Stimulated activated CD4-positive, alpha-beta T cell treated with anti-CD3 and anti-CD28 coated beads, Interleukin-15, amount 100 ng/mL, for 1 hour (primary cell): ENCODE results near the gene CERK.

Experiments
- DNase-seq, 2 donors: peaks; one replicate each; pipeline ENCODE4 v3.0.0-alpha.2; 2020; ENCODE audit warnings: low read depth in 1 of 2, low spot score in 1 of 2

Gene CERK

GRCh38 chr22:46732513-46732912, 5.5 kb downstream of the CERK start:
- DNase-seq: no peak

DNA sequence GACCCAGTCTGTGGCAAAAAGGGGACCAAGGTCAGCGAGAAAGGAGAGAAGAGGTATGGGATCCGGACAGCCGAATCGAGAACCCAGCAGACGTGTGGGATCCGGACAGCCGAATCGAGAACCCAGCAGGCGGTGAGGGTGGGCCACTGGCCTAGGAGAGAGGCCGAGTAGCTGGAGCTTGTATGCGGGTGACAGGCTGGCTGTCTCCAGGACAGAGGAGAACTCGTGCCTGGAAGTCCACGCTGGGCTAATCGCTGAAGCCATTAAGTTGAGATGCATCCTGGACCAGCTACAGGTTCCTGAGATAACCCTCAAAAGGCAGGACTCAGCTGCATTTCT, 6.0 kb downstream of the CERK start:
- DNase-seq: no peak

DNA sequence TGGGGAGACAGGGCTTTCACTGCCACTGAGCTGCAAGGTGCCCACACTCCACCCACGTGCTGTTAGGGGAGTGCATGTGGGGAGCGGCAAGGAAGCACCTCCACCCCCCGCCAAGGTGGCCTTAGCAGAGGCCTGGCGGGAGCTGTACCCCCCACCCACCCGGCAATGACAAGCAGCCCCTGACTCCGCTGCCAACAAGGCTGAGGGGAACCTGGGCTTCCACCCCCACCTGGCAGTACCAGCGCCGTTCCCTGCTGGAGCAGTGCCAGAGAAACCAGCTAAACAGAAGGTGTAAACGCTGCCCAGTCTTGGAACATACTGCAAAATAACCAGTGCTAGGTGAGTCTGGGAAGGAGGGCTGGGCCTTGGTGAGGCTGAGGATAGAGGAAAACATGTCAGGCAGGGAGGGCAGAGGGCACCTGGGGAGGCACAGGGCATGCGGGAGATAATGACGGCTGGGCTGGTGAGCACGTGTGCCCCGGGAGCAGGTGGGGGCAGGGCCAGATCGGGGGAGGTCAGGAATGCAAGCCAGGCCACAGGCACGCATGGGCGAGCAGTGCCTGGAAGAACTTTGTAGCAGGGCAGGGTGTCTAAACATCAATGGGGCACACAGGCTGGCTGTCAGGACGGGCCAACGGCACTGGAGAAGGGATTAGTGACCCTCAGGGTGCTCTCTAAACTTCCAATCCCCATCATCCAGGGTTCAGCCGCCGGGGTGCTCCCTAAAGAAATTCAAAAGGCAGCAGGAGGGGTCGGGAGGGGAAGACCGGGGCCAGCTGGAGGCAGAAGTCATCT, 6.6 kb downstream of the CERK start:
- no peak for DNase-seq

- DNase-seq: no peak
These were observed 7.3 kb downstream of the CERK start for GRCh38 chr22:46730568-46731245.

GRCh38 chr22:46728470-46728869, 9.6 kb downstream of the CERK start:
- DNase-seq: no peak

DNA sequence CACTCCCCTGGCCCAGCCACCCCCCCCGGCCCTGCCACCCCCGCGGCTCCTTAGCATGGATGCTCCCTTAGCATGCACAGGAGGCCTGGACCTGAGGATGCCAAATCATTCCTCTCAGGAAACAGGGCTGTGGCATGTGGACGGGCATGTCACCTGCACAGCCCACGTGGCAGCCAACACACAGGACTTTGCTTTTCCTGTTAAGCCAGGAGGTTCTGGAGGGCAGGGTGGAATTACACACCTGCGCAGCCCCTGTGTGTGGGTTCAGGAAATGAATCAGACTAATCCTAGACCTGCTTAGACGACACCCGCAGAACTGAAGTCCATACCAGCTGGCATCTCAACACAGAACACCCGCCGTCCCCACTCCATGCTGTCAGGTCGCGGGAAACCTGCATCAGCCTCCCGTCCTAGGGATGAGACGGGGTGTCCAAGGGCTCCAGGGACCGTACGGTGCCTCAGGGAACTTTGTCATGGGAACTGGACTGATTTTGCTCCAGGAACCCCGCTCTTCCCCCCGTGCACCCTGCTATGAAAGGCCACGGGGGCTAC, 10.2 kb downstream of the CERK start:
- DNase-seq: no peak

GRCh38 chr22:46726986-46727317, 11.1 kb downstream of the CERK start:
- DNase-seq: no peak

GRCh38 chr22:46726066-46726985, 11.7 kb downstream of the CERK start:
- DNase-seq: no peak

GRCh38 chr22:46725096-46725495, 13.0 kb downstream of the CERK start:
- DNase-seq: no peak

GRCh38 chr22:46723882-46724281, 14.2 kb downstream of the CERK start:
- no peak for DNase-seq

DNA sequence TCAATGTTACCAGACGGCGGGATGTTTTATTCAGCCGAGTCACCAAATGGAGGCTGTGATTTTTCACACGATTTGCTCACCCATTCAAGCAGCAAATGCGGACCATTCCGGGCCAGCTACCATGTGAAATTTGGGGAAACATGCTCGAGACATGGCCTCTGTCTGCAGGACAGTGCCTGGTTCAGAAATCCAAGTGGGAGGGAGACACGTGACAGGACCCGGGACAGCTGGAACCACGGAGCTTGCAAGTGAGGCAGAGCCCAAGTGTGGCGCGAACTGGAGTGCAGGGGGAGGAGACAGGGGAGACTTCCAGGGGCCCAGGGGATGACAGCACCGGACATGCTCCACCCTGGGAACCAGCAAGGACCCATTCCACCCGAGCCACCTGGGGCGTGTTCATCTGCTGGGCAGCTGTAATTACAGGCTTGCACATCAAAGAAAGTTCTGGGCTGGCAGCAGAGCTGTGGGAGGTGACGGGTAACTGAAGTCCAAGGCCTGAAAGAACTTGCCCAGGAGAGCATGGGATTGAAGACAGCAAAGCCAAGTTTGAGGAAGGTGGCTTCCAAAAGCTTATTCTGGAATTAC, 16.5 kb downstream of the CERK start:
- DNase-seq: no peak

GRCh38 chr22:46719921-46720320, 18.1 kb downstream of the CERK start:
- DNase-seq: no peak

- DNase-seq: no peak
These were observed 23.5 kb downstream of the CERK start for GRCh38 chr22:46714550-46714949.

- DNase-seq: no peak
These were observed 25.8 kb downstream of the CERK start for GRCh38 chr22:46712288-46712687.

DNA sequence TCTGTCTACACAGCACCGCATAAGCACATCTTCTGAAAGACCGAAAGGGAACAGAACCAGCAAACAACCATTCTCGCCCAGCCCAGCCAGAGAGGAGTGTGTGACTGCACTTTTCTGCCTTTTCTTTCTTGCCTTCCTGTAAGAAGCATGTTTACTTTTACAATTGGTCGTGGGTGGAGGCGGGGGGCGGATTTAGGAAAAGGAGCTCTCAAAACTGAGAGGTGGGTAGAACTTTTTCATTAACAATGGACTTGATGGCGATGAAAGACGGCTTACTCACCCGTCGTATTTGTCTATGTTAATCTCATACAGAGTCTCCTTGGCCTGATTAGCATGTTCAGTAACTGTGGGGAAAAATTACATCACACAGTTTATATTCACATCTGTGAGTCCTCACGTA, 27.2 kb downstream of the CERK start:
- DNase-seq: no peak

- DNase-seq: no peak
These were observed 29.2 kb downstream of the CERK start for GRCh38 chr22:46708766-46709330.

DNA sequence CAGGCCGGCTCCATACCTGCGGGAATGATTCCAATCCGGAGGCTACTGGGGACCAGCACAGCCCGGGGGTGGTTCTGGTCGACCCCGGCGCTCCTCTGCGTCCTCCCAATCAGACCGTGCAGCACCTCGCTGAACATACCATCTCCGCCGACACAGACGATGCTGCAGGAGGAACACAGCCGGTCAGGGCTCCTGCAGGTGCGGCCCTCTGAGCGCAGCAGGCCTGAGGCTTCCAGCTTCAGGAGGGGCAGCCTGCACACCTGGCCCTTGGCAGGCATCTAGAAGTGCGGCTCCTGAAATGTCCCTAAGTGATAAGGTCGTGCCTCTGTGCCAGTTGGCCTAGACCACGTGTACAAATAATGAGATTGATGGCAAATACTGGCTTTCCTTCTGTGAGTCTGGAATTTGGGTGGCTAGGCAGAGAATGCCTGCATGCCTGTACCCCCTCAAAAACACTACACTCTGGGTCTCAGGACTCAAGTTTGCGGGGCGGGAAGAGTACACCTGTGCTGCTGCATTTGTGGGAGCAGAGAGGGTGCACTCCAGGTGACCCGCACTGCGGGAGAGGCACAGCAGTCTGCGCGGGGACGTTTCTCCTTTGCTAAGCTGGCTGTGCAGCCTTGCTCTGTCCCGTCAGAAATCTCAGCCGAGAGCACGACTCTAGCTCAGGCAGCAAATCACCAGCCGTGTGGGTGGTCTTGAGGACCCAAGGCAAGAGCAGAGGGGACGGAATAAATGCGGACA, 30.1 kb downstream of the CERK start:
- DNase-seq: no peak

GRCh38 chr22:46707305-46707704, 30.7 kb downstream of the CERK start:
- DNase-seq: no peak

GRCh38 chr22:46706060-46706459, 32.0 kb downstream of the CERK start:
- DNase-seq: no peak

- DNase-seq: no peak
These were observed 34.1 kb downstream of the CERK start for GRCh38 chr22:46703996-46704370.
